PC-3 (cell line): ENCODE results near the gene DNAL1. TPM values are rescaled to one million over a fixed set of nuclear protein-coding genes. Genes with fewer than 3 reads are reported as not detected.

ENCODE experiments used
- ATAC-seq: fragments of 200-7000 bp; cut with Tn5 transposase; 2 replicates; pipeline ENCODE4 v1.9.1; 2020; ENCODE audit warnings: mild to moderate bottlenecking, moderate library complexity
- BruUV-seq: library from RNA; stranded (reverse); fragments of 400-500 nt; replicated peaks from 2 replicates; lab custom pipeline; 2021; lab: Mats Ljungman, UMichigan
- CTCF ChIA-PET: fragments of 300-600 bp; sonication (Branson Sonifier 250); formaldehyde crosslinking; loops from one replicate; lab custom pipeline; 2022; ENCODE audit warnings: antibody characterized with exemption; lab: Charles Lee
- POLR2A ChIA-PET: fragments of 300-600 bp; sonication (Branson Sonifier 250); formaldehyde crosslinking; loops from one replicate; lab custom pipeline; 2022; ENCODE audit warnings: antibody characterized with exemption; ENCODE audit not compliant: unreplicated experiment; lab: Charles Lee
- DNase-seq: peaks from one replicate; pipeline ENCODE4 v3.0.0-alpha.2; 2015
- H2AFZ ChIP-seq: fragments of 300-600 bp; sonication (generic); 2 replicates; pipeline ENCODE4 v1.6.0; 2016; ENCODE audit warnings: antibody characterized with exemption, low read length
- H3F3A ChIP-seq: fragments of 300-600 bp; sonication (generic); one replicate; pipeline ENCODE4 v1.6.0; 2017; ENCODE audit warnings: antibody characterized with exemption, low read length, control low read depth, mild to moderate bottlenecking; ENCODE audit not compliant: unreplicated experiment
- H3K27ac ChIP-seq: fragments of 300-600 bp; sonication (generic); 2 replicates; pipeline ENCODE4 v1.5.1; 2016; ENCODE audit warnings: mild to moderate bottlenecking, low read length
- H3K27me3 ChIP-seq: fragments of 300-600 bp; sonication (generic); 2 replicates; pipeline ENCODE4 v1.6.1; 2016; ENCODE audit warnings: low read length, mixed read lengths
- H3K36me3 ChIP-seq: fragments of 300-600 bp; sonication (generic); 2 replicates; pipeline ENCODE4 v1.6.1; 2016; ENCODE audit warnings: low read depth, mixed run types, low read length, mixed read lengths
- H3K4me1 ChIP-seq: fragments of 300-600 bp; sonication (generic); 2 replicates; pipeline ENCODE4 v1.5.1; 2016; ENCODE audit warnings: low read length; ENCODE audit not compliant: insufficient read depth
- H3K4me2 ChIP-seq: fragments of 300-600 bp; sonication (generic); 2 replicates; pipeline ENCODE4 v1.6.0; 2016; ENCODE audit warnings: low read length
- H3K4me3 ChIP-seq: fragments of 300-600 bp; sonication (generic); 2 replicates; pipeline ENCODE4 v1.5.1; 2016; ENCODE audit warnings: mild to moderate bottlenecking, low read length, mixed read lengths
- H3K79me2 ChIP-seq: fragments of 300-600 bp; sonication (generic); 2 replicates; pipeline ENCODE4 v1.6.1; 2017; ENCODE audit warnings: low read length, mixed read lengths
- H3K9ac ChIP-seq: fragments of 300-600 bp; sonication (generic); 2 replicates; pipeline ENCODE4 v1.6.0; 2016; ENCODE audit warnings: mild to moderate bottlenecking, low read length
- H3K9me2 ChIP-seq: fragments of 300-600 bp; sonication (generic); replicated peaks from 2 replicates; pipeline ENCODE4 v1.6.1; 2016; ENCODE audit warnings: mixed run types, low read length, mixed read lengths
- H3K9me3 ChIP-seq: fragments of 300-600 bp; sonication (generic); 2 replicates; pipeline ENCODE4 v1.6.1; 2016; ENCODE audit warnings: low read length, mixed read lengths
- H4K20me1 ChIP-seq: fragments of 300-600 bp; sonication (generic); 2 replicates; pipeline ENCODE4 v1.6.1; 2016; ENCODE audit warnings: low read length, mixed read lengths
- EZH2 ChIP-seq: fragments of 300-600 bp; sonication (generic); IDR thresholded peaks from one replicate; pipeline ENCODE4 v1.6.1; 2017; ENCODE audit warnings: antibody characterized with exemption, mild to moderate bottlenecking, low read length; ENCODE audit not compliant: unreplicated experiment
- EZH2phosphoT487 ChIP-seq: fragments of 300-600 bp; sonication (generic); IDR thresholded peaks from 2 replicates; pipeline ENCODE4 v1.6.1; 2018; ENCODE audit warnings: mild to moderate bottlenecking, antibody characterized with exemption, low read length, borderline replicate concordance
- intact Hi-C: fragments of 100-400 bp; cut with micrococcal nuclease; formaldehyde crosslinking; loops from 2 replicates; pipeline ENCODE4 v1.9.0; 2023
- total RNA-seq: library from RNA; depleted of rRNA; stranded (reverse); fragments of >200 nt; gene quantifications from 2 replicates; pipeline ENCODE4 v1.2.3, GENCODE V29; 2014
- TF ChIP-seq, protein P1 (sequence below): fragments of 300-600 bp; sonication (generic); conservative IDR thresholded peaks from 2 replicates; pipeline ENCODE4 v1.5.1; 2017; ENCODE audit warnings: antibody characterized with exemption, low read depth, mild to moderate bottlenecking, low read length

DNAL1 gene
- total RNA-seq, 1 experiment from 2014 or later: 2.6 TPM

DNA sequence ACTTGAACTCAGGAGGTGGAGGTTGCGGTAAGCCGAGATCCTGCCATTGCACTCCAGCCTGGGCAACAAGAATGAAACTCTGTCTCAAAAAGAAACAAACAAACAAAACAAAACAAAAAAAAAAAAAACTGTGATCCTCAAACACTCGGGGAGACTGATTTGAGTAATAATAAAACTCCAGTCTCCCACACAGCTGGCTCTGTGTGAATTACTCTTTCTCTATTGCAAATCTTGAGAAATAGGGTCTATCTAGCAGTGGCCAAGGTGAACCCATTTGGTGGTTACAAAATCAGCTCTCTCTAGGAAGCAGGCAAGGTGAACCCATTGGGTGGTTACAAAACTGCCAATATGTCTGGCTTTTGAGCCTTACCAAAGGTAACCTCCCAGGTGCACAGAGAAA, 38.5 kb upstream of the DNAL1 start:
- Histone ChIP-seq H3K9me3 (no peaks in the 10 kb centered on the region), H3K27ac (no peak overlapping the region), H3K36me3 (no peaks in the 10 kb centered on the region), H3K9ac (no peak overlapping the region), H2AFZ (no peak overlapping the region), H3K4me3 (no peak overlapping the region), H3K4me2 (no peak overlapping the region), H3K27me3 (no peaks in the 10 kb centered on the region), H4K20me1 (no peaks in the 10 kb centered on the region), H3K4me1 (peaks cover 15% of the 10 kb centered on the region), H3K9me2 (no peaks in the 10 kb centered on the region), H3F3A (no peaks in the 10 kb centered on the region), H3K79me2 (no peaks in the 10 kb centered on the region)
- ChIA-PET CTCF (no interaction called here), POLR2A (no interaction called here)
- ATAC-seq (no peak), DNase-seq (no peak)
- intact Hi-C loops: no loop called here
- BruUV-seq: no TSS peak
- TF ChIP-seq, protein P1, sequence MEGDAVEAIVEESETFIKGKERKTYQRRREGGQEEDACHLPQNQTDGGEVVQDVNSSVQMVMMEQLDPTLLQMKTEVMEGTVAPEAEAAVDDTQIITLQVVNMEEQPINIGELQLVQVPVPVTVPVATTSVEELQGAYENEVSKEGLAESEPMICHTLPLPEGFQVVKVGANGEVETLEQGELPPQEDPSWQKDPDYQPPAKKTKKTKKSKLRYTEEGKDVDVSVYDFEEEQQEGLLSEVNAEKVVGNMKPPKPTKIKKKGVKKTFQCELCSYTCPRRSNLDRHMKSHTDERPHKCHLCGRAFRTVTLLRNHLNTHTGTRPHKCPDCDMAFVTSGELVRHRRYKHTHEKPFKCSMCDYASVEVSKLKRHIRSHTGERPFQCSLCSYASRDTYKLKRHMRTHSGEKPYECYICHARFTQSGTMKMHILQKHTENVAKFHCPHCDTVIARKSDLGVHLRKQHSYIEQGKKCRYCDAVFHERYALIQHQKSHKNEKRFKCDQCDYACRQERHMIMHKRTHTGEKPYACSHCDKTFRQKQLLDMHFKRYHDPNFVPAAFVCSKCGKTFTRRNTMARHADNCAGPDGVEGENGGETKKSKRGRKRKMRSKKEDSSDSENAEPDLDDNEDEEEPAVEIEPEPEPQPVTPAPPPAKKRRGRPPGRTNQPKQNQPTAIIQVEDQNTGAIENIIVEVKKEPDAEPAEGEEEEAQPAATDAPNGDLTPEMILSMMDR: no peak
- TF ChIP-seq EZH2 (no peak), EZH2phosphoT487 (no peak)

DNA sequence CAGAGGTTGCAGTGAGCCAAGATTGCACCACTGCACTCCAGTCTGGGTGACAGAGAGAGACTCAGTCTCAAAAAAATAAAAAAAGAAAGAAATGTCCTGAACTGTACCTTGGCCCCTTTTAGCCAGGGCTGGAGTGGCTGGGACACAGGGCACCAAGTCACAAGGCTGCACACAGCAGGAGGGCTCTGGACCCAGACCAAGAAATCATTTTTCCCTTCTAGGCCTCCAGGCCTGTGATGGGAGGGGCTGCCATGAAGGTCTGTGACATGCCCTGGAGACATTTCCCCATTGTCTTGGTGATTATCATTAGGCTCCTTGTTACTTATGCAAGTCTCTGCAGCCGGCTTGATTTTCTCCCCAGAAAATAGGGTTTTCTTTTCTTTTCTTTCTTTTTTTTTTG, 37.5 kb upstream of the DNAL1 start:
- H3K36me3 ChIP-seq: no peaks in the 10 kb centered on the region
- no peaks in the 10 kb centered on the region for H3F3A ChIP-seq
- ATAC-seq: no peak
- no TSS peak for BruUV-seq
- no peaks in the 10 kb centered on the region for H4K20me1 ChIP-seq
- H3K4me3 ChIP-seq: no peak overlapping the region
- peaks cover 10% of the 10 kb centered on the region for H3K4me1 ChIP-seq
- H3K9me2 ChIP-seq: no peaks in the 10 kb centered on the region
- POLR2A ChIA-PET: no interaction called here
- H2AFZ ChIP-seq: no peak overlapping the region
- H3K4me2 ChIP-seq: no peak overlapping the region
- no peak overlapping the region for H3K27ac ChIP-seq
- no peak overlapping the region for H3K9ac ChIP-seq
- intact Hi-C loops: no loop called here
- H3K27me3 ChIP-seq: no peaks in the 10 kb centered on the region
- CTCF ChIA-PET: interaction anchor here (0.6 kb wide), 1 partner anchor 120 kb away, joined by 3 read pairs; no protein-coding TSS in a partner anchor
- H3K9me3 ChIP-seq: no peaks in the 10 kb centered on the region
- H3K79me2 ChIP-seq: no peaks in the 10 kb centered on the region
- DNase-seq: no peak
- TF ChIP-seq, protein P1: no peak
- TF ChIP-seq EZH2phosphoT487 (no peak), EZH2 (no peak)

DNA sequence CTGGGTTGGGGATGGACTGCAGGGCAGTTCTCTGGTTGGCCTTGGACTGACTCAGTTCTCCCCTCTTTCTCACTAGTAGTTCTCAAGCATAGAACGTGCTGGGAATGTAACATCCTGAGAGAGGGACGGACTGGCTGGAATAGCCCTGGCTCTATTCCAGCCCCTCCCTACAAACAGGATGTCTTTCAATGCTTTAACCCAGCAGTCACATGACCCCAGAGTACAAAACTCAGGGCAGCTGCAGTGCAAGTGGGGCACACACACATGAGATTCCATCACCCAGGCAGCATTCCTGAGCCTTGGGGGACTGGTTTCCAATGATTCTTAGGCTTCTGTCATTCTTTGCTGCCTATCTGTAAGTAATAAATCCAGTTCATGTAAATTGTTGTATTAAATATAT, 34.1 kb upstream of the DNAL1 start:
- H2AFZ ChIP-seq: no peak overlapping the region
- peaks cover 13% of the 10 kb centered on the region for H3K4me1 ChIP-seq
- no peaks in the 10 kb centered on the region for H3K79me2 ChIP-seq
- no peak for ATAC-seq
- H3K9me3 ChIP-seq: no peaks in the 10 kb centered on the region
- POLR2A ChIA-PET: no interaction called here
- CTCF ChIA-PET: no interaction called here
- no peaks in the 10 kb centered on the region for H3F3A ChIP-seq
- H3K27me3 ChIP-seq: no peaks in the 10 kb centered on the region
- no TSS peak for BruUV-seq
- H3K27ac ChIP-seq: no peak overlapping the region
- peak; percentile 29 for DNase-seq
- H3K4me3 ChIP-seq: no peak overlapping the region
- H3K9me2 ChIP-seq: no peaks in the 10 kb centered on the region
- no peak overlapping the region for H3K4me2 ChIP-seq
- TF ChIP-seq, protein P1: no peak
- TF ChIP-seq EZH2phosphoT487 (no peak), EZH2 (no peak)
- H4K20me1 ChIP-seq: no peaks in the 10 kb centered on the region
- intact Hi-C loops: loop anchor here (5.0 kb wide), 1 partner anchor 118 kb away; the partner anchor contains the start of gene RIOX1
- H3K9ac ChIP-seq: no peak overlapping the region
- no peaks in the 10 kb centered on the region for H3K36me3 ChIP-seq
